Activated naive CD4-positive, alpha-beta T cell treated with anti-CD3 and anti-CD28 coated beads, Interleukin-2, amount 50 U/mL, for 24 hours (primary cell): Measurements from ENCODE around the gene VAC14.

ENCODE experiments used
- H3K27ac Mint-ChIP-seq: one replicate; pipeline ENCODE4 v1.8.0; 2021; ENCODE audit warnings: mild to moderate bottlenecking, mixed read lengths
- H3K27me3 Mint-ChIP-seq: one replicate; pipeline ENCODE4 v1.8.0; 2021; ENCODE audit warnings: mixed read lengths
- H3K36me3 Mint-ChIP-seq: one replicate; pipeline ENCODE4 v1.8.0; 2021; ENCODE audit warnings: mixed read lengths
- H3K4me1 Mint-ChIP-seq: one replicate; pipeline ENCODE4 v1.8.0; 2021; ENCODE audit warnings: mixed read lengths
- H3K4me3 Mint-ChIP-seq: one replicate; pipeline ENCODE4 v1.8.0; 2021; ENCODE audit warnings: mild to moderate bottlenecking, mixed read lengths
- H3K9me3 Mint-ChIP-seq: one replicate; pipeline ENCODE4 v1.8.0; 2021; ENCODE audit warnings: mixed read lengths

The VAC14 gene

GRCh38 chr16:70793851-70794502 lies 7.0 kb downstream of the VAC14 start:
- Mint-ChIP-seq H3K36me3 (no peaks in the 10 kb centered on the region), H3K27me3 (no peaks in the 10 kb centered on the region), H3K27ac (no peak overlapping the region), H3K4me1 (peaks cover 35% of the 10 kb centered on the region), H3K9me3 (no peaks in the 10 kb centered on the region), H3K4me3 (no peak overlapping the region)

- H3K4me1 Mint-ChIP-seq, result peaks cover 11% of the 10 kb centered on the region
- H3K27ac Mint-ChIP-seq, result no peak overlapping the region
- no peaks in the 10 kb centered on the region for H3K9me3 Mint-ChIP-seq
- H3K27me3 Mint-ChIP-seq, result no peaks in the 10 kb centered on the region
- H3K4me3 Mint-ChIP-seq, result no peak overlapping the region
- no peaks in the 10 kb centered on the region for H3K36me3 Mint-ChIP-seq
Observed at GRCh38 chr16:70790815-70791214, 10.1 kb downstream of the VAC14 start.

GRCh38 chr16:70789595-70790447 lies 11.1 kb downstream of the VAC14 start:
- H3K4me1 Mint-ChIP-seq, result peaks cover 10% of the 10 kb centered on the region
- no peak overlapping the region for H3K4me3 Mint-ChIP-seq
- no peaks in the 10 kb centered on the region for H3K9me3 Mint-ChIP-seq
- H3K36me3 Mint-ChIP-seq, result peaks cover 2% of the 10 kb centered on the region
- H3K27me3 Mint-ChIP-seq, result no peaks in the 10 kb centered on the region
- no peak overlapping the region for H3K27ac Mint-ChIP-seq

- H3K27ac Mint-ChIP-seq, result no peak overlapping the region
- H3K27me3 Mint-ChIP-seq, result no peaks in the 10 kb centered on the region
- H3K9me3 Mint-ChIP-seq, result no peaks in the 10 kb centered on the region
- peaks cover 10% of the 10 kb centered on the region for H3K4me1 Mint-ChIP-seq
- H3K36me3 Mint-ChIP-seq, result peaks cover 5% of the 10 kb centered on the region
- no peak overlapping the region for H3K4me3 Mint-ChIP-seq
Observed at GRCh38 chr16:70788668-70789594, 12.0 kb downstream of the VAC14 start.

GRCh38 chr16:70786020-70786755 lies 14.8 kb downstream of the VAC14 start:
- Mint-ChIP-seq H3K4me3 (no peak overlapping the region), H3K36me3 (peaks cover 13% of the 10 kb centered on the region), H3K9me3 (no peaks in the 10 kb centered on the region), H3K27ac (no peak overlapping the region), H3K27me3 (no peaks in the 10 kb centered on the region), H3K4me1 (peaks cover 7% of the 10 kb centered on the region)

- Mint-ChIP-seq H3K27ac (no peak overlapping the region), H3K36me3 (peaks cover 19% of the 10 kb centered on the region), H3K4me1 (peaks cover 2% of the 10 kb centered on the region), H3K9me3 (no peaks in the 10 kb centered on the region), H3K4me3 (no peak overlapping the region), H3K27me3 (no peaks in the 10 kb centered on the region)
Observed at GRCh38 chr16:70784692-70785555, 16.0 kb downstream of the VAC14 start.

- no peaks in the 10 kb centered on the region for H3K27me3 Mint-ChIP-seq
- H3K9me3 Mint-ChIP-seq, result no peaks in the 10 kb centered on the region
- H3K4me3 Mint-ChIP-seq, result no peak overlapping the region
- peaks cover 19% of the 10 kb centered on the region for H3K36me3 Mint-ChIP-seq
- H3K27ac Mint-ChIP-seq, result no peak overlapping the region
- no peaks in the 10 kb centered on the region for H3K4me1 Mint-ChIP-seq
Observed at GRCh38 chr16:70782237-70782636, 18.7 kb downstream of the VAC14 start.

GRCh38 chr16:70781800-70782199 lies 19.2 kb downstream of the VAC14 start:
- H3K27me3 Mint-ChIP-seq, result no peaks in the 10 kb centered on the region
- no peaks in the 10 kb centered on the region for H3K4me1 Mint-ChIP-seq
- peaks cover 19% of the 10 kb centered on the region for H3K36me3 Mint-ChIP-seq
- H3K4me3 Mint-ChIP-seq, result no peak overlapping the region
- H3K27ac Mint-ChIP-seq, result no peak overlapping the region
- no peaks in the 10 kb centered on the region for H3K9me3 Mint-ChIP-seq

GRCh38 chr16:70780546-70780945 lies 20.4 kb downstream of the VAC14 start:
- no peak overlapping the region for H3K4me3 Mint-ChIP-seq
- H3K4me1 Mint-ChIP-seq, result no peaks in the 10 kb centered on the region
- no peak overlapping the region for H3K27ac Mint-ChIP-seq
- H3K9me3 Mint-ChIP-seq, result no peaks in the 10 kb centered on the region
- H3K36me3 Mint-ChIP-seq, result peaks cover 19% of the 10 kb centered on the region
- H3K27me3 Mint-ChIP-seq, result no peaks in the 10 kb centered on the region

GRCh38 chr16:70779361-70779760 lies 21.6 kb downstream of the VAC14 start:
- Mint-ChIP-seq H3K36me3 (peaks cover 14% of the 10 kb centered on the region), H3K4me1 (no peaks in the 10 kb centered on the region), H3K9me3 (no peaks in the 10 kb centered on the region), H3K4me3 (no peak overlapping the region), H3K27me3 (no peaks in the 10 kb centered on the region), H3K27ac (no peak overlapping the region)

- H3K4me3 Mint-ChIP-seq, result no peak overlapping the region
- H3K4me1 Mint-ChIP-seq, result no peaks in the 10 kb centered on the region
- H3K9me3 Mint-ChIP-seq, result no peaks in the 10 kb centered on the region
- H3K27ac Mint-ChIP-seq, result no peak overlapping the region
- H3K27me3 Mint-ChIP-seq, result no peaks in the 10 kb centered on the region
- peaks cover 14% of the 10 kb centered on the region for H3K36me3 Mint-ChIP-seq
Observed at GRCh38 chr16:70778901-70779309, 22.1 kb downstream of the VAC14 start.

GRCh38 chr16:70777973-70778406 lies 23.0 kb downstream of the VAC14 start:
- H3K27me3 Mint-ChIP-seq, result no peaks in the 10 kb centered on the region
- H3K4me1 Mint-ChIP-seq, result no peaks in the 10 kb centered on the region
- no peaks in the 10 kb centered on the region for H3K9me3 Mint-ChIP-seq
- no peak overlapping the region for H3K27ac Mint-ChIP-seq
- peaks cover 10% of the 10 kb centered on the region for H3K36me3 Mint-ChIP-seq
- H3K4me3 Mint-ChIP-seq, result no peak overlapping the region

GRCh38 chr16:70777496-70777895 lies 23.5 kb downstream of the VAC14 start:
- no peak overlapping the region for H3K4me3 Mint-ChIP-seq
- no peaks in the 10 kb centered on the region for H3K27me3 Mint-ChIP-seq
- H3K36me3 Mint-ChIP-seq, result peaks cover 10% of the 10 kb centered on the region
- peak overlapping the region; percentile 55 for H3K27ac Mint-ChIP-seq
- H3K9me3 Mint-ChIP-seq, result no peaks in the 10 kb centered on the region
- H3K4me1 Mint-ChIP-seq, result no peaks in the 10 kb centered on the region

GRCh38 chr16:70775399-70775798 lies 25.6 kb downstream of the VAC14 start:
- no peak overlapping the region for H3K4me3 Mint-ChIP-seq
- H3K27ac Mint-ChIP-seq, result no peak overlapping the region
- H3K27me3 Mint-ChIP-seq, result no peaks in the 10 kb centered on the region
- H3K9me3 Mint-ChIP-seq, result no peaks in the 10 kb centered on the region
- H3K36me3 Mint-ChIP-seq, result peaks cover 2% of the 10 kb centered on the region
- H3K4me1 Mint-ChIP-seq, result no peaks in the 10 kb centered on the region
